K562 (cell line): ENCODE results near the gene VIM. TPM values are rescaled to one million over a fixed set of nuclear protein-coding genes. Genes with fewer than 3 reads are reported as not detected.

Experiments used
- ETS2 ChIP-seq: IDR thresholded peaks from 2 replicates; pipeline ENCODE4 v1.6.1; 2016; ENCODE audit warnings: borderline replicate concordance, missing genetic modification characterization, mild to moderate bottlenecking, moderate library complexity, missing compliant biosample characterization; ENCODE audit not compliant: poor library complexity, severe bottlenecking
- KLF1 ChIP-seq: fragments of 450-650 bp; IDR thresholded peaks from 2 replicates; pipeline ENCODE4 v1.6.1; 2016; ENCODE audit warnings: missing genetic modification characterization, missing compliant biosample characterization
- MBD2 ChIP-seq: sonication (generic); IDR thresholded peaks from 2 replicates; pipeline ENCODE4 v1.6.1; 2016; ENCODE audit warnings: low read depth, borderline replicate concordance
- MECOM ChIP-seq: fragments of 250-450 bp; sonication (Bioruptor Pico); IDR thresholded peaks from 2 replicates; pipeline ENCODE4 v1.8.0; 2022; ENCODE audit warnings: inconsistent platforms
- MTF1 ChIP-seq: fragments of 250-450 bp; sonication (Bioruptor Pico); IDR thresholded peaks from 2 replicates; pipeline ENCODE4 v1.9.0; 2021; ENCODE audit warnings: moderate library complexity, mild to moderate bottlenecking, inconsistent platforms, borderline replicate concordance
- PHF20 ChIP-seq: fragments of 450-650 bp; IDR thresholded peaks from 2 replicates; pipeline ENCODE4 v1.6.1; 2018; ENCODE audit not compliant: partially characterized antibody
- RBBP5 ChIP-seq: fragments of 200-600 bp; sonication (generic); IDR thresholded peaks from 2 replicates; pipeline ENCODE4 v1.6.1; 2012; ENCODE audit warnings: borderline replicate concordance, mild to moderate bottlenecking, low read length, control low read depth, inconsistent platforms; ENCODE audit not compliant: insufficient read depth, poor library complexity, severe bottlenecking
- RBFOX2 ChIP-seq: fragments of 200-400 bp; formaldehyde crosslinking; IDR thresholded peaks from 2 replicates; pipeline ENCODE4 v1.6.1; 2017; ENCODE audit warnings: low read depth, mild to moderate bottlenecking, low read length, moderate library complexity
- RHOXF2B ChIP-seq: fragments of 250-450 bp; sonication (Bioruptor Pico); conservative IDR thresholded peaks from 2 replicates; pipeline ENCODE4 v1.5.1; 2021
- SIN3A ChIP-seq, 2 experiments: fragments of 150-350 bp in 1 of 2; IDR thresholded peaks; 2 replicates each; pipeline ENCODE4 v1.6.1; 2011 to 2016; ENCODE audit warnings: borderline replicate concordance in 2 of 2, low read depth in 2 of 2, low read length in 2 of 2, mild to moderate bottlenecking in 2 of 2, moderate library complexity in 2 of 2; ENCODE audit not compliant: control insufficient read depth in 1 of 2
- SMARCE1 ChIP-seq: fragments of 450-650 bp; IDR thresholded peaks from 2 replicates; pipeline ENCODE4 v1.7.1; 2016; ENCODE audit warnings: mild to moderate bottlenecking
- ZKSCAN1 ChIP-seq: fragments of 150-350 bp; IDR thresholded peaks from 2 replicates; pipeline ENCODE4 v1.6.1; 2016; ENCODE audit warnings: low read depth, low read length
- ZNF212 ChIP-seq: fragments of 450-650 bp; formaldehyde crosslinking; IDR thresholded peaks from 2 replicates; pipeline ENCODE4 v1.4.0; 2020; ENCODE audit warnings: mild to moderate bottlenecking
- polyA plus RNA-seq, 8 experiments: library from polyadenylated mRNA; depleted of rRNA in 4 of 8; stranded (reverse) in 5 of 8; unstranded in 3 of 8; fragments of >200 nt; fragmentation: Nextera tagmentation in 2 of 8; fragmentation: Illumina TruSeq in 1 of 8; extraction: Ambion mirVana in 2 of 8; extraction: Trizol in 1 of 8; gene quantifications; 2 replicates each; pipeline versions ENCODE4 v1.2.1 to v1.2.3, GENCODE V29; 2011 to 2014; ENCODE audit warnings: inconsistent platforms in 1 of 8, missing spikeins in 1 of 8
- total RNA-seq, 7 experiments: library from RNA; depleted of rRNA in 6 of 7; stranded (reverse); fragments of >200 nt in 6 of 7; fragmentation: Illumina TruSeq in 2 of 7; extraction: Trizol in 2 of 7; gene quantifications; 2 replicates each; pipeline versions ENCODE4 v1.2.1 to v1.2.3, GENCODE V29; 2011 to 2021; ENCODE audit warnings: low replicate concordance in 1 of 7
- TF ChIP-seq, protein P1 (sequence below): fragments of 450-650 bp; IDR thresholded peaks from 2 replicates; pipeline ENCODE4 v1.6.1; 2016; ENCODE audit warnings: antibody characterized with exemption
- TF ChIP-seq, protein P2 (sequence below): sonication (generic); formaldehyde crosslinking; IDR thresholded peaks from 2 replicates; pipeline ENCODE4 v1.8.0; 2022; ENCODE audit warnings: mild to moderate bottlenecking, missing genetic modification reagents
- TF ChIP-seq, protein P3 (sequence below): IDR thresholded peaks from 2 replicates; pipeline ENCODE4 v1.6.1; 2012; ENCODE audit warnings: low read depth, low read length, improper control_type of control experiment, borderline replicate concordance
- TF ChIP-seq, protein P4 (sequence below), 2 experiments: fragments of 250-450 bp in 1 of 2; fragments of 450-650 bp in 1 of 2; sonication (Bioruptor Pico) in 1 of 2; IDR thresholded peaks; 2 replicates each; pipeline versions ENCODE4 v1.6.1 to v1.8.0; 2016 to 2021; ENCODE audit warnings: mild to moderate bottlenecking in 2 of 2, moderate library complexity in 2 of 2, missing compliant biosample characterization in 1 of 2, missing genetic modification characterization in 1 of 2

The VIM gene
- total and polyA plus RNA-seq, 9 of the 15 experiments (the other 6 are each of a cell fraction or from before 2014, with no cell fraction given): 86.0 to 621 (median 383) TPM

DNA sequence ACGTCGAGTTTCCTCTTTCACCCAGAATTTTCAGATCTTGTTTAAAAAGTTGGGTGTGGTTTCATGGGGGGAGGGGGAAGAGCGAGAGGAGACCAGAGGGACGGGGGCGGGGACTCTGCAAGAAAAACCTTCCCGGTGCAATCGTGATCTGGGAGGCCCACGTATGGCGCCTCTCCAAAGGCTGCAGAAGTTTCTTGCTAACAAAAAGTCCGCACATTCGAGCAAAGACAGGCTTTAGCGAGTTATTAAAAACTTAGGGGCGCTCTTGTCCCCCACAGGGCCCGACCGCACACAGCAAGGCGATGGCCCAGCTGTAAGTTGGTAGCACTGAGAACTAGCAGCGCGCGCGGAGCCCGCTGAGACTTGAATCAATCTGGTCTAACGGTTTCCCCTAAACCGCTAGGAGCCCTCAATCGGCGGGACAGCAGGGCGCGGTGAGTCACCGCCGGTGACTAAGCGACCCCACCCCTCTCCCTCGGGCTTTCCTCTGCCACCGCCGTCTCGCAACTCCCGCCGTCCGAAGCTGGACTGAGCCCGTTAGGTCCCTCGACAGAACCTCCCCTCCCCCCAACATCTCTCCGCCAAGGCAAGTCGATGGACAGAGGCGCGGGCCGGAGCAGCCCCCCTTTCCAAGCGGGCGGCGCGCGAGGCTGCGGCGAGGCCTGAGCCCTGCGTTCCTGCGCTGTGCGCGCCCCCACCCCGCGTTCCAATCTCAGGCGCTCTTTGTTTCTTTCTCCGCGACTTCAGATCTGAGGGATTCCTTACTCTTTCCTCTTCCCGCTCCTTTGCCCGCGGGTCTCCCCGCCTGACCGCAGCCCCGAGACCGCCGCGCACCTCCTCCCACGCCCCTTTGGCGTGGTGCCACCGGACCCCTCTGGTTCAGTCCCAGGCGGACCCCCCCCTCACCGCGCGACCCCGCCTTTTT, at the start of gene VIM (continued):
- TF ChIP-seq, protein P1, sequence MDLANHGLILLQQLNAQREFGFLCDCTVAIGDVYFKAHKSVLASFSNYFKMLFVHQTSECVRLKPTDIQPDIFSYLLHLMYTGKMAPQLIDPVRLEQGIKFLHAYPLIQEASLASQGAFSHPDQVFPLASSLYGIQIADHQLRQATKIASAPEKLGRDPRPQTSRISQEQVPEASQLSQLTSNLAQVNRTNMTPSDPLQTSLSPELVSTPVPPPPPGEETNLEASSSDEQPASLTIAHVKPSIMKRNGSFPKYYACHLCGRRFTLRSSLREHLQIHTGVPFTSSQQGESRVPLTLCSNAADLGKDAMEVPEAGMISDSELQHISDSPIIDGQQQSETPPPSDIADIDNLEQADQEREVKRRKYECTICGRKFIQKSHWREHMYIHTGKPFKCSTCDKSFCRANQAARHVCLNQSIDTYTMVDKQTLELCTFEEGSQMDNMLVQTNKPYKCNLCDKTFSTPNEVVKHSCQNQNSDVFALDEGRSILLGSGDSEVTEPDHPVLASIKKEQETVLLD: no peak
- TF ChIP-seq MBD2 (peak; percentile 61; the same call in 1 of the 2 replicates), PHF20 (peak; percentile 43), RBFOX2 (peak; percentile 71), KLF1 (tag) (peak; percentile 93), ZKSCAN1 (peak; percentile 48; the same call in 1 of the 2 replicates), ZNF212 (CRISPR knock-in tag) (no peak), SMARCE1 (peak; percentile 96), RHOXF2B (no peak), MTF1 (CRISPR knock-in tag) (no peak), MECOM (CRISPR knock-in tag) (0 out of 2 replicates have a peak, but pooled peaks have one; percentile 43), ETS2 (tag) (no peak), RBBP5 (peak; percentile 77), SIN3A (IDR thresholded peaks at IDR 0.05; ENCODE audit: borderline replicate concordance in 2 of 2, control insufficient read depth in 1 of 2, low read depth in 2 of 2, low read length in 2 of 2) (0 out of 4 replicates have a peak, but pooled peaks of 1 of the 2 experiments have one; percentile 2)
- TF ChIP-seq, protein P2, sequence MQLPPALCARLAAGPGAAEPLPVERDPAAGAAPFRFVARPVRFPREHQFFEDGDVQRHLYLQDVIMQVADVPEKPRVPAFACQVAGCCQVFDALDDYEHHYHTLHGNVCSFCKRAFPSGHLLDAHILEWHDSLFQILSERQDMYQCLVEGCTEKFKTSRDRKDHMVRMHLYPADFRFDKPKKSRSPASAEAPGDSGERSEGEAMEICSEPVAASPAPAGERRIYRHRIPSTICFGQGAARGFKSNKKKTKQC (CRISPR knock-in tag): 0 out of 2 replicates have a peak, but pooled peaks have one; percentile 68
- TF ChIP-seq, protein P3, sequence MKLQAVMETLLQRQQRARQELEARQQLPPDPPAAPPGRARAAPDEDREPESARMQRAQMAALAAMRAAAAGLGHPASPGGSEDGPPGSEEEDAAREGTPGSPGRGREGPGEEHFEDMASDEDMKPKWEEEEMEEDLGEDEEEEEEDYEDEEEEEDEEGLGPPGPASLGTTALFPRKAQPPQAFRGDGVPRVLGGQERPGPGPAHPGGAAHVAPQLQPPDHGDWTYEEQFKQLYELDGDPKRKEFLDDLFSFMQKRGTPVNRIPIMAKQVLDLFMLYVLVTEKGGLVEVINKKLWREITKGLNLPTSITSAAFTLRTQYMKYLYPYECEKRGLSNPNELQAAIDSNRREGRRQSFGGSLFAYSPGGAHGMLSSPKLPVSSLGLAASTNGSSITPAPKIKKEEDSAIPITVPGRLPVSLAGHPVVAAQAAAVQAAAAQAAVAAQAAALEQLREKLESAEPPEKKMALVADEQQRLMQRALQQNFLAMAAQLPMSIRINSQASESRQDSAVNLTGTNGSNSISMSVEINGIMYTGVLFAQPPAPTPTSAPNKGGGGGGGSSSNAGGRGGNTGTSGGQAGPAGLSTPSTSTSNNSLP: no peak
- TF ChIP-seq, protein P4, sequence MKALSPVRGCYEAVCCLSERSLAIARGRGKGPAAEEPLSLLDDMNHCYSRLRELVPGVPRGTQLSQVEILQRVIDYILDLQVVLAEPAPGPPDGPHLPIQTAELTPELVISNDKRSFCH (CRISPR knock-in tag; IDR thresholded peaks at IDR 0.05): no peak
- TF ChIP-seq, protein P4 (tag; IDR thresholded peaks at IDR 0.05): peak; percentile 56; the same call in 1 of the 2 replicates
